ELR (cell line): ENCODE results near the gene MFRP.

Source experiments
- DNase-seq: peaks from one replicate; pipeline ENCODE4 v3.0.0-alpha.2; 2015; ENCODE audit warnings: low read depth

Gene MFRP

GRCh38 chr11:119318240-119319135 is 28.0 kb downstream of the MFRP start:
- peak; percentile 87 for DNase-seq

- no peak for DNase-seq
These were observed 28.8 kb downstream of the MFRP start for GRCh38 chr11:119317592-119318239.

- peak; percentile 42 for DNase-seq
These were observed 29.5 kb downstream of the MFRP start, which contains the start of gene MCAM for GRCh38 chr11:119316729-119317591. Gene MCAM, minus strand, starts transcription at chr11:119317130. Its CDS starts 29 bp downstream, at chr11:119317101.

- peak; percentile 20 for DNase-seq
These were observed 30.3 kb downstream of the MFRP start for GRCh38 chr11:119316016-119316728.

- DNase-seq, result peak; percentile 18
These were observed 31.1 kb downstream of the MFRP start for GRCh38 chr11:119315131-119316015.

- DNase-seq, result no peak
These were observed 31.8 kb downstream of the MFRP start for GRCh38 chr11:119314726-119315125.

GRCh38 chr11:119310682-119311052 is 35.8 kb downstream of the MFRP start:
- DNase-seq, result no peak

- DNase-seq, result no peak
These were observed 36.4 kb downstream of the MFRP start for GRCh38 chr11:119309953-119310681.

GRCh38 chr11:119309411-119309810 is 37.1 kb downstream of the MFRP start:
- no peak for DNase-seq

- DNase-seq, result no peak
These were observed 38.5 kb downstream of the MFRP start for GRCh38 chr11:119307974-119308373.

- no peak for DNase-seq
These were observed 39.3 kb downstream of the MFRP start for GRCh38 chr11:119307219-119307618.

GRCh38 chr11:119306373-119306890 is 40.1 kb downstream of the MFRP start:
- DNase-seq, result peak; percentile 20

GRCh38 chr11:119305556-119306372 is 40.7 kb downstream of the MFRP start:
- DNase-seq, result no peak

- DNase-seq, result no peak
These were observed 43.2 kb downstream of the MFRP start for GRCh38 chr11:119303227-119303718.

- DNase-seq, result no peak
These were observed 46.1 kb downstream of the MFRP start for GRCh38 chr11:119300198-119300964.

- DNase-seq, result no peak
These were observed 47.1 kb downstream of the MFRP start for GRCh38 chr11:119299416-119299815.

- no peak for DNase-seq
These were observed 47.8 kb downstream of the MFRP start for GRCh38 chr11:119298726-119299125.

- no peak for DNase-seq
These were observed 48.6 kb downstream of the MFRP start for GRCh38 chr11:119297938-119298337.
